Liver (tissue), 9 donors: ENCODE results near the gene KAT6B. TPM values are rescaled to one million over a fixed set of nuclear protein-coding genes. Genes with fewer than 3 reads are reported as not detected.

Source experiments
- DNase-seq: peaks from one replicate; pipeline ENCODE4 v3.0.0-alpha.2; 2017; ENCODE audit warnings: low spot score
- H3K27ac ChIP-seq, 2 donors: one replicate each; pipeline ENCODE4 v1.7.0; 2013; ENCODE audit warnings: inconsistent platforms in 2 of 2, low read length in 2 of 2, control low read depth in 1 of 2, low read depth in 1 of 2, mild to moderate bottlenecking in 1 of 2
- H3K27me3 ChIP-seq, 4 donors: one replicate each; pipeline versions ENCODE4 v1.6.1 to v1.7.0; 2013; ENCODE audit warnings: low read length in 3 of 4, inconsistent platforms in 1 of 4, mild to moderate bottlenecking in 1 of 4, moderate library complexity in 1 of 4; ENCODE audit not compliant: control insufficient read depth in 4 of 4, insufficient read depth in 4 of 4
- H3K36me3 ChIP-seq, 4 donors: one replicate each; pipeline versions ENCODE4 v1.6.1 to v1.7.0; 2013; ENCODE audit warnings: low read length in 3 of 4, mild to moderate bottlenecking in 3 of 4, low read depth in 1 of 4, moderate library complexity in 1 of 4; ENCODE audit not compliant: control insufficient read depth in 4 of 4, insufficient read depth in 3 of 4
- H3K4me1 ChIP-seq, 4 donors: one replicate each; pipeline versions ENCODE4 v1.6.1 to v1.7.0; 2013; ENCODE audit warnings: low read length in 3 of 4, mild to moderate bottlenecking in 3 of 4, moderate library complexity in 1 of 4; ENCODE audit not compliant: control insufficient read depth in 4 of 4, insufficient read depth in 4 of 4
- H3K4me3 ChIP-seq, 3 donors: one replicate each; pipeline versions ENCODE4 v1.6.1 to v1.7.0; 2013; ENCODE audit warnings: low read length in 3 of 3, control low read depth in 1 of 3, low read depth in 1 of 3, mild to moderate bottlenecking in 1 of 3
- H3K9ac ChIP-seq, 2 donors: one replicate each; pipeline ENCODE4 v1.7.0; 2013; ENCODE audit warnings: low read length in 2 of 2, mild to moderate bottlenecking in 2 of 2, moderate library complexity in 2 of 2, control low read depth in 1 of 2, low read depth in 1 of 2
- H3K9me3 ChIP-seq, 4 donors: one replicate each; pipeline versions ENCODE4 v1.6.1 to v1.7.0; 2013; ENCODE audit warnings: low read length in 3 of 4; ENCODE audit not compliant: control insufficient read depth in 4 of 4
- ATF3 ChIP-seq: IDR thresholded peaks from 2 replicates; pipeline ENCODE4 v1.6.1; 2016; ENCODE audit warnings: antibody characterized with exemption
- CTCF ChIP-seq: fragments of 150-350 bp; IDR thresholded peaks from 2 replicates; pipeline ENCODE4 v1.5.1; 2017; ENCODE audit warnings: improper control_type of control experiment, low read depth, low read length; ENCODE audit not compliant: missing input control
- EGR1 ChIP-seq, 2 donors: IDR thresholded peaks; 2 replicates each; pipeline ENCODE4 v1.6.1; 2016 to 2018; ENCODE audit warnings: antibody characterized with exemption in 2 of 2, low read depth in 2 of 2
- FOXA1 ChIP-seq: IDR thresholded peaks from 2 replicates; pipeline ENCODE4 v1.6.1; 2016; ENCODE audit warnings: antibody characterized with exemption
- FOXA2 ChIP-seq: IDR thresholded peaks from 2 replicates; pipeline ENCODE4 v1.6.1; 2016; ENCODE audit warnings: antibody characterized with exemption
- GABPA ChIP-seq, 2 donors: IDR thresholded peaks in 1 of 2; conservative IDR thresholded peaks in 1 of 2; 2 replicates each; pipeline ENCODE4 v1.6.1; 2016; ENCODE audit warnings: antibody characterized with exemption in 2 of 2, mild to moderate bottlenecking in 1 of 2, moderate library complexity in 1 of 2
- HNF4A ChIP-seq, 2 donors: conservative IDR thresholded peaks; 2 replicates each; pipeline ENCODE4 v1.6.1; 2016; ENCODE audit warnings: antibody characterized with exemption in 2 of 2, mild to moderate bottlenecking in 2 of 2
- HNF4G ChIP-seq: IDR thresholded peaks from 2 replicates; pipeline ENCODE4 v1.6.1; 2016; ENCODE audit warnings: antibody characterized with exemption
- JUND ChIP-seq, 2 donors: IDR thresholded peaks; 2 replicates each; pipeline ENCODE4 v1.6.1; 2016; ENCODE audit warnings: antibody characterized with exemption in 2 of 2
- MAX ChIP-seq: IDR thresholded peaks from 2 replicates; pipeline ENCODE4 v1.6.1; 2016; ENCODE audit warnings: antibody characterized with exemption
- NR2F2 ChIP-seq: IDR thresholded peaks from 2 replicates; pipeline ENCODE4 v1.6.1; 2016; ENCODE audit warnings: antibody characterized with exemption
- RAD21 ChIP-seq, 2 donors: IDR thresholded peaks; 2 replicates each; pipeline ENCODE4 v1.6.1; 2016; ENCODE audit warnings: antibody characterized with exemption in 2 of 2, mild to moderate bottlenecking in 2 of 2
- REST ChIP-seq: IDR thresholded peaks from 2 replicates; pipeline ENCODE4 v1.6.1; 2016; ENCODE audit warnings: antibody characterized with exemption, mild to moderate bottlenecking
- RXRA ChIP-seq, 2 donors: IDR thresholded peaks; 2 replicates each; pipeline ENCODE4 v1.6.1; 2017 to 2018; ENCODE audit warnings: antibody characterized with exemption in 2 of 2, mild to moderate bottlenecking in 1 of 2
- SP1 ChIP-seq: IDR thresholded peaks from 2 replicates; pipeline ENCODE4 v1.6.1; 2018; ENCODE audit warnings: antibody characterized with exemption, mild to moderate bottlenecking
- TAF1 ChIP-seq: conservative IDR thresholded peaks from 2 replicates; pipeline ENCODE4 v1.6.1; 2016; ENCODE audit warnings: antibody characterized with exemption, mild to moderate bottlenecking
- YY1 ChIP-seq: IDR thresholded peaks from 2 replicates; pipeline ENCODE4 v1.6.1; 2016; ENCODE audit warnings: antibody characterized with exemption, mild to moderate bottlenecking
- ZBTB33 ChIP-seq: IDR thresholded peaks from 2 replicates; pipeline ENCODE4 v1.6.1; 2016; ENCODE audit warnings: antibody characterized with exemption
- WGBS: extraction: QIAGEN DNeasy Blood & Tissue Kit; methylation state at CpG from one replicate; pipeline ENCODE4 v1.1.7; 2013; 5-methylcytosine and 5-hydroxymethylcytosine counted together
- polyA plus RNA-seq, 2 donors: library from polyadenylated mRNA; stranded (reverse) in 1 of 2; unstranded in 1 of 2; fragments of 200-250 nt in 1 of 2; fragments of >200 nt in 1 of 2; fragmentation: Nextera tagmentation in 1 of 2; extraction: Ambion mirVana in 1 of 2; gene quantifications; one replicate each; pipeline versions ENCODE4 v1.2.1 to v1.2.3, GENCODE V29; 2013 to 2015
- total RNA-seq, 2 donors: library from RNA; depleted of rRNA; stranded (reverse); fragments of >200 nt; gene quantifications; one replicate each; pipeline ENCODE4 v1.2.3, GENCODE V29; 2014
- donor health status: healthy.
- donor health status: healthy.
- donor health status: healthy.
- donor health status: healthy.
- donor health status: healthy.

The KAT6B gene
- total and polyA plus RNA-seq, 4 donors, result 2.0 to 21.2 (median 8.8) TPM

GRCh38 chr10:75002967-75003594 is 176.7 kb downstream of the KAT6B start:
- H3K36me3 ChIP-seq, result peaks cover 0 to 4% (median 0%) of the 10 kb centered on the region in 4 donors
- WGBS, result 97% methylated on average over 3 of the region's 3 CpGs
- H3K27me3 ChIP-seq, result no peaks in the 10 kb centered on the region
- H3K27ac ChIP-seq, result no peak overlapping the region
- no peaks in the 10 kb centered on the region for H3K9me3 ChIP-seq
- peaks cover 0 to 11% (median 0%) of the 10 kb centered on the region in 4 donors for H3K4me1 ChIP-seq
- no peak overlapping the region for H3K9ac ChIP-seq
- TF ChIP-seq HNF4A (conservative IDR thresholded peaks at IDR 0.05) (no peak), JUND (IDR thresholded peaks at IDR 0.05) (no peak)
- no peak overlapping the region for H3K4me3 ChIP-seq
- DNase-seq, result no peak

GRCh38 chr10:75003891-75004290 is 177.5 kb downstream of the KAT6B start:
- TF ChIP-seq HNF4G, result no peak
- no peak for TF ChIP-seq JUND (IDR thresholded peaks at IDR 0.05)
- TF ChIP-seq RXRA (IDR thresholded peaks at IDR 0.05), result no peak
- TF ChIP-seq FOXA2, result no peak
- TF ChIP-seq NR2F2, result no peak
- TF ChIP-seq RAD21 (IDR thresholded peaks at IDR 0.05), result no peak
- no peak for TF ChIP-seq GABPA (IDR thresholded peaks at IDR 0.05 in 1 of 2, conservative IDR thresholded peaks at IDR 0.05 in 1 of 2)
- TF ChIP-seq TAF1, result no peak
- TF ChIP-seq REST, result no peak
- no peak for TF ChIP-seq EGR1 (IDR thresholded peaks at IDR 0.05; ENCODE audit: low read depth in 2 of 2)
- TF ChIP-seq FOXA1, result no peak
- no peak for TF ChIP-seq HNF4A (conservative IDR thresholded peaks at IDR 0.05)
- TF ChIP-seq CTCF, result no peak
- TF ChIP-seq MAX, result no peak
- no peak for TF ChIP-seq ZBTB33
- TF ChIP-seq YY1, result no peak
- TF ChIP-seq SP1, result no peak
- no peak for TF ChIP-seq ATF3
- DNase-seq, result no peak
- Histone ChIP-seq H3K4me1 (peaks cover 0 to 11% (median 0%) of the 10 kb centered on the region in 4 donors), H3K9me3 (no peaks in the 10 kb centered on the region), H3K36me3 (peaks cover 0 to 4% (median 0%) of the 10 kb centered on the region in 4 donors), H3K27me3 (no peaks in the 10 kb centered on the region), H3K9ac (no peak overlapping the region), H3K27ac (no peak overlapping the region), H3K4me3 (no peak overlapping the region)
- WGBS, result 57% methylated on average over 2 of the region's 2 CpGs
